Fibroblast of lung (primary cell): ENCODE data around the gene OVCH1. TPM values are rescaled to one million over a fixed set of nuclear protein-coding genes. Genes with fewer than 3 reads are reported as not detected.

Experiments
- DNase-seq, 2 donors: peaks; one replicate each; pipeline versions ENCODE4 v3.0.0 to v3.0.0-alpha.2; 2010; ENCODE audit warnings: low read depth in 2 of 2
- H2AFZ ChIP-seq: 2 replicates; pipeline ENCODE4 v1.5.1; 2012; ENCODE audit warnings: low read length, control low read depth, inconsistent platforms
- H3K27ac ChIP-seq: 2 replicates; pipeline ENCODE4 v1.5.1; 2011; ENCODE audit warnings: low read length, control low read depth; ENCODE audit not compliant: insufficient read depth
- H3K27me3 ChIP-seq: 2 replicates; pipeline ENCODE4 v1.5.1; 2011; ENCODE audit warnings: mild to moderate bottlenecking, low read length; ENCODE audit not compliant: control insufficient read depth, insufficient read depth
- H3K36me3 ChIP-seq: 2 replicates; pipeline ENCODE4 v1.5.1; 2011; ENCODE audit warnings: low read length; ENCODE audit not compliant: control insufficient read depth, insufficient read depth
- H3K4me1 ChIP-seq: 2 replicates; pipeline ENCODE4 v1.5.1; 2011; ENCODE audit warnings: low read length; ENCODE audit not compliant: control insufficient read depth, insufficient read depth; ENCODE audit errors: extremely low read depth
- H3K4me2 ChIP-seq: 2 replicates; pipeline ENCODE4 v1.5.1; 2011; ENCODE audit warnings: low read length, control low read depth; ENCODE audit not compliant: insufficient read depth; ENCODE audit errors: extremely low read depth
- H3K4me3 ChIP-seq, 4 experiments: fragments of 200-600 bp in 1 of 4; sonication (generic) in 1 of 4; replicated peaks in 1 of 4; 2 replicates each; pipeline ENCODE4 v1.5.1; 2011 to 2016; ENCODE audit warnings: low read length in 4 of 4, low read depth in 3 of 4, mild to moderate bottlenecking in 3 of 4, control low read depth in 2 of 4, inconsistent platforms in 1 of 4, mixed read lengths in 1 of 4; ENCODE audit not compliant: insufficient read depth in 1 of 4; ENCODE audit errors: control extremely low read depth in 1 of 4
- H3K79me2 ChIP-seq: 2 replicates; pipeline ENCODE4 v1.5.1; 2012; ENCODE audit warnings: mild to moderate bottlenecking, low read length, inconsistent platforms; ENCODE audit not compliant: control insufficient read depth, insufficient read depth
- H3K9ac ChIP-seq: 2 replicates; pipeline ENCODE4 v1.5.1; 2011; ENCODE audit warnings: mild to moderate bottlenecking, low read length, control low read depth; ENCODE audit not compliant: insufficient read depth
- H3K9me3 ChIP-seq: 2 replicates; pipeline ENCODE4 v1.5.1; 2012; ENCODE audit warnings: low read depth, low read length; ENCODE audit not compliant: control insufficient read depth, insufficient read depth
- H4K20me1 ChIP-seq: 2 replicates; pipeline ENCODE4 v1.5.1; 2011; ENCODE audit warnings: low read length; ENCODE audit not compliant: control insufficient read depth, insufficient read depth; ENCODE audit errors: extremely low read depth
- EZH2 ChIP-seq: IDR thresholded peaks from 2 replicates; pipeline ENCODE4 v1.5.1; 2012; ENCODE audit warnings: low read length, control low read depth, mild to moderate bottlenecking; ENCODE audit errors: missing control alignments
- polyA plus RNA-seq, 2 donors: library from polyadenylated mRNA; depleted of rRNA in 1 of 2; stranded (reverse) in 1 of 2; unstranded in 1 of 2; fragments of >200 nt; gene quantifications; 2 replicates each; pipeline ENCODE4 v1.2.1, GENCODE V29; 2011 to 2012; ENCODE audit warnings: missing spikeins in 1 of 2
- total RNA-seq: library from RNA; depleted of rRNA; stranded (reverse); fragments of >200 nt; gene quantifications from 2 replicates; pipeline ENCODE4 v1.2.1, GENCODE V29; 2014
- TF ChIP-seq, protein P1 (sequence below), 2 donors: IDR thresholded peaks in 1 of 2; conservative IDR thresholded peaks in 1 of 2; 1 replicate in 1 of 2; 2 replicates in 1 of 2; pipeline ENCODE4 v1.5.1; 2011 to 2012; ENCODE audit warnings: low read length in 2 of 2, control low read depth in 1 of 2, inconsistent platforms in 1 of 2, low read depth in 1 of 2, mild to moderate bottlenecking in 1 of 2

OVCH1 gene
- total and polyA plus RNA-seq, 2 donors (not counting 1 experiment from before 2014, with no cell fraction given) = 0.06 to 1.2 TPM

DNA sequence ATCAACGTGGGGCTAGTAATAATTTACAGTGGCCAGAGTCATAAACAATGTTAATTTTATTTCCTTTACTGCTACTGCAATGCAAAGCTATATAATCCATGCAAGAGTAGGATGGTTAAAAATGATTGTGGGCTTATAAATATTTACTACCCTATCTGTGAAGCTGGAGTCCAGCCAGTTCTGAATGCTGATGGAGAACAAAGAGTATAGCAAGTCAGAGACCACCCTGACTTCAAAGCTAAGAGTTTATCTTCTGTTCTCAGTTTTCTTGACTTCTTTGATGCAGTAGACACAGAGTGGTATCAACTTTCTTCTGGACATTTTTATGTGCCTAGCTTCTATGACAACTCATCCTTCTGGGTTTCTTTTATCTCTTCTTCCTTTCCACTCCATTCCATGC is 34.0 kb upstream of the OVCH1 start:
- no peak overlapping the region for H3K9ac ChIP-seq
- H3K27me3 ChIP-seq = no peaks in the 10 kb centered on the region
- no peak overlapping the region for H3K4me2 ChIP-seq
- H3K4me3 ChIP-seq = no peak overlapping the region
- H3K79me2 ChIP-seq = no peaks in the 10 kb centered on the region
- H2AFZ ChIP-seq = no peak overlapping the region
- no peaks in the 10 kb centered on the region for H4K20me1 ChIP-seq
- no peak overlapping the region for H3K27ac ChIP-seq
- H3K4me1 ChIP-seq = no peaks in the 10 kb centered on the region
- no peak for TF ChIP-seq EZH2
- TF ChIP-seq, protein P1, sequence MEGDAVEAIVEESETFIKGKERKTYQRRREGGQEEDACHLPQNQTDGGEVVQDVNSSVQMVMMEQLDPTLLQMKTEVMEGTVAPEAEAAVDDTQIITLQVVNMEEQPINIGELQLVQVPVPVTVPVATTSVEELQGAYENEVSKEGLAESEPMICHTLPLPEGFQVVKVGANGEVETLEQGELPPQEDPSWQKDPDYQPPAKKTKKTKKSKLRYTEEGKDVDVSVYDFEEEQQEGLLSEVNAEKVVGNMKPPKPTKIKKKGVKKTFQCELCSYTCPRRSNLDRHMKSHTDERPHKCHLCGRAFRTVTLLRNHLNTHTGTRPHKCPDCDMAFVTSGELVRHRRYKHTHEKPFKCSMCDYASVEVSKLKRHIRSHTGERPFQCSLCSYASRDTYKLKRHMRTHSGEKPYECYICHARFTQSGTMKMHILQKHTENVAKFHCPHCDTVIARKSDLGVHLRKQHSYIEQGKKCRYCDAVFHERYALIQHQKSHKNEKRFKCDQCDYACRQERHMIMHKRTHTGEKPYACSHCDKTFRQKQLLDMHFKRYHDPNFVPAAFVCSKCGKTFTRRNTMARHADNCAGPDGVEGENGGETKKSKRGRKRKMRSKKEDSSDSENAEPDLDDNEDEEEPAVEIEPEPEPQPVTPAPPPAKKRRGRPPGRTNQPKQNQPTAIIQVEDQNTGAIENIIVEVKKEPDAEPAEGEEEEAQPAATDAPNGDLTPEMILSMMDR (conservative IDR thresholded peaks at IDR 0.05 in 1 of 2, IDR thresholded peaks at IDR 0.05 in 1 of 2; ENCODE audit: low read depth in 1 of 2, low read length in 2 of 2) = no peak
- no peak for DNase-seq
- H3K36me3 ChIP-seq = no peaks in the 10 kb centered on the region
- no peaks in the 10 kb centered on the region for H3K9me3 ChIP-seq

DNA sequence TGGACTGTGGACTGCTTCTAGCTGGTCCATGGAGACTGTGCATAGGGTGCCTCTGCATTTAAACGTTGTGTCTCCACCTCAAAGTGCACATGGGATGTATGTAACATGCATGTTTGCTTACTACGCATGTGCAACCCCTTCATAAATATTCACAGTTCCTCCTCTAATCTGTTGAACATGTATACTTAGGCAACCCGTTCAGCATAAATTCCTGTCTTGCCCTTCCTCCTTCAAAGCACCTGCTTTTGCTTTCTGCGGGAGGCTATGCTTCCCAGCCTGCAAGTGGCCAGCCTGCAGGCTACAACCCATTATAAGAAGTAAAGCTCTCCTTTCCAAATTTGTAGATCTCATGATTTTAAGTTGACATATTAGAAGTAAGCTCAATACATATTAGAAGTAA is 33.0 kb upstream of the OVCH1 start:
- DNase-seq = no peak
- no peak for TF ChIP-seq EZH2
- TF ChIP-seq, protein P1 (conservative IDR thresholded peaks at IDR 0.05 in 1 of 2, IDR thresholded peaks at IDR 0.05 in 1 of 2; ENCODE audit: low read depth in 1 of 2, low read length in 2 of 2) = no peak
- no peak overlapping the region for H3K9ac ChIP-seq
- no peak overlapping the region for H3K4me2 ChIP-seq
- H3K4me1 ChIP-seq = no peaks in the 10 kb centered on the region
- no peak overlapping the region for H3K4me3 ChIP-seq
- H3K27ac ChIP-seq = no peak overlapping the region
- H3K9me3 ChIP-seq = no peaks in the 10 kb centered on the region
- no peaks in the 10 kb centered on the region for H4K20me1 ChIP-seq
- no peaks in the 10 kb centered on the region for H3K36me3 ChIP-seq
- no peaks in the 10 kb centered on the region for H3K79me2 ChIP-seq
- H2AFZ ChIP-seq = no peak overlapping the region
- no peaks in the 10 kb centered on the region for H3K27me3 ChIP-seq

DNA sequence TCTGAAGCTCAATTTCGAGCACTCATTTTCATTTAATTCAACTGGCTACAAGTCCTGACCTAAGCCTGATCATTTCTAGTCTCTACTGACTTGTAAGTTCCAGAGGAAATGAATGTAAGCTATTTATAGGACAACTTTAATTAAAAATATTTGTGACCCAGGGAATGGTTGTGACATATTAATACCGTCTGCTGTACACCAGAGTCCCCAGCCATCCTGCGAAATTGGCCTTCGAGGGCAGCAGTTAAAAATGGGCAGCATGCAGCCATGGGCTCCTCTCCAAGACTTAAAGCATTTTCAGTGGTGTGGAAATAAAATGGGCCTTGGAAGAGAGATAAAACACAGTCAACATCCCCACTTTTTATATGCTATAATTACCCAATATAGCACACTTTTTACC is 30.7 kb upstream of the OVCH1 start:
- Histone ChIP-seq H3K27ac (no peak overlapping the region), H3K79me2 (no peaks in the 10 kb centered on the region), H3K4me3 (no peak overlapping the region), H3K9me3 (no peaks in the 10 kb centered on the region), H2AFZ (no peak overlapping the region), H3K4me1 (no peaks in the 10 kb centered on the region), H3K27me3 (no peaks in the 10 kb centered on the region), H4K20me1 (no peaks in the 10 kb centered on the region), H3K9ac (no peak overlapping the region), H3K4me2 (no peak overlapping the region), H3K36me3 (no peaks in the 10 kb centered on the region)
- TF ChIP-seq, protein P1 (conservative IDR thresholded peaks at IDR 0.05 in 1 of 2, IDR thresholded peaks at IDR 0.05 in 1 of 2; ENCODE audit: low read depth in 1 of 2, low read length in 2 of 2) = no peak
- no peak for TF ChIP-seq EZH2
- no peak for DNase-seq
